Peyer's patch (tissue), 4 donors: ENCODE data around the gene RND1. TPM values are rescaled to one million over a fixed set of nuclear protein-coding genes. Genes with fewer than 3 reads are reported as not detected.

ENCODE experiments used
- DNase-seq, 3 donors: peaks; one replicate each; pipeline ENCODE4 v3.0.0-alpha.2; 2017 to 2019
- H3K27ac ChIP-seq, 4 donors: fragments of 200-600 bp; sonication (generic); one replicate each; pipeline ENCODE4 v1.5.1; 2016 to 2019
- H3K27me3 ChIP-seq, 2 donors: fragments of 200-600 bp; sonication (generic); one replicate each; pipeline ENCODE4 v1.5.1; 2019
- H3K36me3 ChIP-seq, 3 donors: fragments of 200-600 bp; sonication (generic); one replicate each; pipeline ENCODE4 v1.5.1; 2016 to 2019
- H3K4me1 ChIP-seq, 4 donors: fragments of 200-600 bp; sonication (generic); one replicate each; pipeline ENCODE4 v1.5.1; 2016 to 2019
- H3K4me3 ChIP-seq, 4 donors: fragments of 200-600 bp; sonication (generic); 1 replicate in 3 of 4; 2 replicates in 1 of 4; pipeline ENCODE4 v1.5.1; 2016 to 2019; ENCODE audit warnings: mild to moderate bottlenecking in 1 of 4
- H3K9me3 ChIP-seq, 4 donors: fragments of 200-600 bp; sonication (generic); one replicate each; pipeline ENCODE4 v1.5.1; 2016 to 2019; ENCODE audit warnings: mild to moderate bottlenecking in 1 of 4
- CTCF ChIP-seq, 6 experiments: fragments of 450-650 bp in 4 of 6; fragments of 200-600 bp in 2 of 6; sonication (generic) in 1 of 6; IDR thresholded peaks; one replicate each; pipeline ENCODE4 v1.5.1; 2017 to 2019; ENCODE audit warnings: antibody characterized with exemption in 6 of 6, mild to moderate bottlenecking in 3 of 6, moderate library complexity in 1 of 6
- POLR2A ChIP-seq, 2 donors: fragments of 450-650 bp; IDR thresholded peaks; one replicate each; pipeline ENCODE4 v1.5.1; 2017; ENCODE audit warnings: antibody characterized with exemption in 2 of 2, mild to moderate bottlenecking in 2 of 2, moderate library complexity in 2 of 2
- total RNA-seq, 4 donors: library from RNA; depleted of rRNA; stranded (reverse); fragments of >200 nt; gene quantifications; one replicate each; pipeline ENCODE4 v1.1.0, GENCODE V29; 2016

The RND1 gene
- total RNA-seq, 4 donors from 2014 or later = 0.80 to 2.2 (median 1.6) TPM; not detected in 1

GRCh38 chr12:48883305-48884161, 17.9 kb upstream of the RND1 start:
- no peaks in the 10 kb centered on the region for H3K36me3 ChIP-seq
- no peaks in the 10 kb centered on the region for H3K9me3 ChIP-seq
- H3K27ac ChIP-seq = no peak overlapping the region
- DNase-seq = no peak
- no peaks in the 10 kb centered on the region for H3K4me1 ChIP-seq
- TF ChIP-seq POLR2A (IDR thresholded peaks at IDR 0.05) (no peak), CTCF (IDR thresholded peaks at IDR 0.05) (no peak)
- H3K4me3 ChIP-seq = no peak overlapping the region
- H3K27me3 ChIP-seq = no peaks in the 10 kb centered on the region

DNA sequence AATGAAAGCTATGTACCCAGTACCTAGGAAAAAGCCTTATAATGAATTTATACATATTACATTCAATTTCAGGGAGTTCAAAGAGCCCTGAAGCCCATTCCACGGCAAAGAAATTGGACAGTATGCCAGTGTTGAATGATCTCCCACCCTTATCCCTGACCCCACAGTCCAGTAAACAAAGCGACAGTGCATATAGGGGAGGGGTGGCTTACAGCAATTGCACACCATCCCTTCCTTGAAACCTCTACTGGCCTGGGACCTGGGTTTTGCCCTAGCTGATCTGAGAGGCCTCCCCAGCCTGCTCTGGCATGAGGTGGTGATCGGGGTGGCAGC, 17.3 kb upstream of the RND1 start:
- no peak for DNase-seq
- Histone ChIP-seq H3K36me3 (no peaks in the 10 kb centered on the region), H3K27me3 (no peaks in the 10 kb centered on the region), H3K4me1 (no peaks in the 10 kb centered on the region), H3K27ac (peak overlapping the region in 1 of 4 donors; percentile 8), H3K4me3 (no peak overlapping the region), H3K9me3 (no peaks in the 10 kb centered on the region)
- TF ChIP-seq POLR2A (IDR thresholded peaks at IDR 0.05) = no peak
- no peak for TF ChIP-seq CTCF (IDR thresholded peaks at IDR 0.05)

DNA sequence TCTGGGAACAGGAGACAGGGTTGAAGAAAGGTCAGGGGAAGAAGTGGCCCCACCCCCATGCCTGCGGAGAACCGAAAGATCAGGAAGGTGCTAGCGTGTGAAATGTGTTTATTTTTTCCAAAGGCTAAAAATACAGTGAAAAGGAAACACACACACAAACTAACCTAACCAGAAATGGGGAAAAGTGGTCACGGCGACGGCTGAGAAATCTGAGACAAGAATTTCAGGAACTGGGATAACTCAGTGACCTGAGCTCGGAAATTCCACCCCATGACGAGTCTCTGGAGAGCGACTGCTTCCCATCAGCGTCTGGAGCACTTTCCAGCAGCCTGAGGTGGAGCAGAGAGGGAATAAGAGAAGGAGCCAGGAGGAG, 16.6 kb upstream of the RND1 start:
- H3K27me3 ChIP-seq = no peaks in the 10 kb centered on the region
- H3K4me3 ChIP-seq = no peak overlapping the region
- peak overlapping the region in 1 of 4 donors; percentile 8 for H3K27ac ChIP-seq
- H3K36me3 ChIP-seq = no peaks in the 10 kb centered on the region
- no peak for DNase-seq
- no peaks in the 10 kb centered on the region for H3K4me1 ChIP-seq
- H3K9me3 ChIP-seq = no peaks in the 10 kb centered on the region
- TF ChIP-seq POLR2A (IDR thresholded peaks at IDR 0.05) (no peak), CTCF (IDR thresholded peaks at IDR 0.05) (no peak)

- no peak overlapping the region for H3K4me3 ChIP-seq
- H3K36me3 ChIP-seq = no peaks in the 10 kb centered on the region
- no peak overlapping the region for H3K27ac ChIP-seq
- no peaks in the 10 kb centered on the region for H3K27me3 ChIP-seq
- no peak for DNase-seq
- no peak for TF ChIP-seq CTCF (IDR thresholded peaks at IDR 0.05)
- TF ChIP-seq POLR2A (IDR thresholded peaks at IDR 0.05) = no peak
- H3K9me3 ChIP-seq = no peaks in the 10 kb centered on the region
- H3K4me1 ChIP-seq = no peaks in the 10 kb centered on the region
Measured at GRCh38 chr12:48881686-48882314, 16.1 kb upstream of the RND1 start.

DNA sequence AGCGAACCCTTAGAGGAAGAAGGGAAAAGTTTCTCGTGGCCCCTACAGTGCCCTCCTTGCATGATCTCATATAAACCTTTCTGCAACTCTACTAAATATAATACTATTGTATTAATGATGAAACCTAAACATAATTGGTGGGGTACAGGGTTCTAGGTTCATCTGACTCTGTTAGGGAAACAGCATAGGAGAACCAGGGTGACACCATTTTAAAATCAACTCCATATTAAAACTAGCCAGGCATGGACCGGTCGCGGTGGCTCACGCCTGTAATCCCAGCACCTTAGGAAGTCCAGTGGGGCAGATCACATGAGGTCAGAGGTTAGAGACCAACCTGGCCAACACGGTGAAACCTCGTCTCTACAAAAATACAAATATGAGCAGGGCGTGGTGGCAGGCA, 15.0 kb upstream of the RND1 start:
- no peaks in the 10 kb centered on the region for H3K27me3 ChIP-seq
- H3K27ac ChIP-seq = no peak overlapping the region
- no peaks in the 10 kb centered on the region for H3K4me1 ChIP-seq

More for the DNA sequence above, 15.0 kb upstream of the RND1 start:
- H3K4me3 ChIP-seq = no peak overlapping the region
- TF ChIP-seq POLR2A (IDR thresholded peaks at IDR 0.05) (no peak), CTCF (IDR thresholded peaks at IDR 0.05) (no peak)
- no peak for DNase-seq
- no peaks in the 10 kb centered on the region for H3K36me3 ChIP-seq
- H3K9me3 ChIP-seq = no peaks in the 10 kb centered on the region
